HG02885 (cell line): ENCODE data around the gene MTMR6.

ENCODE experiments used
- ATAC-seq: cut with Tn5 transposase; IDR thresholded peaks from one replicate; pipeline ENCODE4 v1.9.1; 2021; ENCODE audit warnings: mild to moderate bottlenecking; ENCODE audit not compliant: unreplicated experiment, poor library complexity

The MTMR6 gene

DNA sequence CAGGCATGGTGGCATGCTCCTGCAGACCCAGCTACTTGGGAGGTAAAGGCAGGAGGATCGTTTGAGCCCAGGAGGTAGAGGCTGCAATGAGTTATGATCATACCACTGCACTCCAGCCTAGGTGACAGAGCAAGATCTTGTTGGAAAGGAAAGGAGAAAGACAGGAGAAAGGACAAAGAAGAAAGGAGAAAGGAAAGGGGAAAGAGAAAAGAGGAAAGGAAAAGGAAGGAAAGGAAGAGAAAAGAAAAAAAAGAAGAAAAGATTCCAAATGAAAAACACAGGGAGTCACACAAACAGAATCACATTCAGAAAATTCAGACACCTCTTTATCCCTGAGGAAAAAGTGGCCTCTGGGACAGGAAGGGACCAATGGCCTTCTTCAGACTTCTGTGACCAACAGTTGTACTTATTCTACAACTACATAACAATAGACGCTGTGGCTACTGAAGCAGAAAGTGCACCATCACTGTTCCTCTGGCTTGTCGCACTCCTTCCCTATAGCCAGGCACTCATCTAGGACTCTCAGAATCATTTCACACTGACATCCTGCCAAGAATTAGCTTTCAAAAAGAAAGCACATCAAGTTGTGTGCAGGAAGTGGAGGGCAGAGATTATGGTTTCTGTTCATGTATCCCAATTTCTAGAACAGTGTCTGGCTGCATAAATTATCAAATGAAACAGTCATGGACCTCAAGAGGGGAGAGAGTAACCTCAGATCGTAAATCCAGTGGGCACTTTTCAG, 5.9 kb downstream of the MTMR6 start:
- peak; percentile 67 for ATAC-seq

DNA sequence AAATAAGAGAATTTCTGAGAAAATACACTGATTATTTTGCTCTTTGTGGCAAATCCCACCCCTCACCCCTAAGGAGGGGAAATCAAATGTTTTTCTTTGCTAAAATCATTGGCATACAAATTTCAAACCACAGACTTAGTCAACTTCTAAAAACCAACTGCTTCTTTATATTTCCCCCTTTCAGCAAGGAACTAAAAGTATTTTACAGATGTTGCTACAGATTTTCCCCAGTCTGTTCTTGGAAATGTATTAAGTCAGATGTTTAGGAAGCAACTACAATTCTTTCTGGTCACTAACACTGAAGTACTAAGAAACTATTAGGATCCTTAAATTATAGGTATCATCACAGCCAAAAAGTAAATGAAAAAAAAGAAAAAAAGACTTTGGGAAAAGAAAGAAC, 6.9 kb downstream of the MTMR6 start:
- ATAC-seq: no peak

DNA sequence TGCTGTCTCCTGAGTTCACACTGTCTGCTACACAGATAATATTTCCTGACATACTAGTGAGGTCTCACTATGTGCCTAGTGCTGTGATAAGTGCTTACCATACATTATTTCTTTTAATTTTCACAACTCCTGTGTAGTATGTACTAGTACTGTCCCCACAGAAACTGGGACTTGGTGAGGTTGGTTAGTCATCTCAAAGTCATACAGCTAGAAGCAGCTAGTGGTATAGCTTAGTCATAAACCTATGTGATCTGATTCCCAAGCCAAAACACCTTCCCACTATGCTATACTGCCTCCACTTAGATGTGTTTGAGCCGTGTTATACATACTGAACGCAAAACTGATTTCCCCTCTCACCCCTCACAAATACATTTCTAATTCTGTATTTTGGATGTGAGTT, 10.5 kb downstream of the MTMR6 start:
- no peak for ATAC-seq

DNA sequence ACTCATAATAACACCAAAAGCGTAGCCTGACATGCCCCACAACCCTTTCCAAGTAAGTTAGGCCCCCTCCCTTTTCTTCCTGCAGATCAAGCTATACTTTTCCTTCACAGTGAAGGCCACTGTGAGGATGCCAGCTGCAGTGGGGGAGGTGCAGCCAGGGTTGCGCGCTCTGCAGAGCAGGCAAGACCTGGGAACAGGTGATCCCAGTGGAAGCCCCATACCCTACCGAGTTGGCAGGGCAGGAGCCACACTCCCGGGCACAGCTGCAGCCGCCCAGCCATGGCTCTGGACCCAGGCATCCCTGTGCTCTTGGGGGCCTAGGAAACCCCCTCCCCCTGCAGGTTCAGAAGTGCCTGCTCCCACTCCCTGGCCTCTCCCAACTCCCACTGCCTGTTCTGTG, 18.7 kb downstream of the MTMR6 start:
- no peak for ATAC-seq

DNA sequence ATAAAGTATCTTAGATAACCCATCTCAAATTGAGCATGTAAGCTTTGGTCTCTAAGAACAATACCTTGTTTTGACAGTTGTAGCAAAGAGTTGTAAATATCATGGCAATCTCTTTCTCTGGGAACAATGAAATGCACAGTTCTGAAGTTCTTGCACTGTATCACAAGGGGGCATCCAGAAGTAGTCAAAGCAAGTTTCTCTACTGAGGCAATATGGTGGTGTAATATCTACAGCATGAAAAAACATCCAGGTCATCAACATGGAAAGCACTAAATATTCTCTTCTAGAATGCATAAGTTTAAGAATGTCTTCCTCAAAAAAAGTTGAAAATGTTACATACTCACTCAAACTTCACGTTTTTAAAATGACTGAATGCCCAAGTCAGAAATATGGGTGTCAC, 19.6 kb downstream of the MTMR6 start:
- no peak for ATAC-seq

DNA sequence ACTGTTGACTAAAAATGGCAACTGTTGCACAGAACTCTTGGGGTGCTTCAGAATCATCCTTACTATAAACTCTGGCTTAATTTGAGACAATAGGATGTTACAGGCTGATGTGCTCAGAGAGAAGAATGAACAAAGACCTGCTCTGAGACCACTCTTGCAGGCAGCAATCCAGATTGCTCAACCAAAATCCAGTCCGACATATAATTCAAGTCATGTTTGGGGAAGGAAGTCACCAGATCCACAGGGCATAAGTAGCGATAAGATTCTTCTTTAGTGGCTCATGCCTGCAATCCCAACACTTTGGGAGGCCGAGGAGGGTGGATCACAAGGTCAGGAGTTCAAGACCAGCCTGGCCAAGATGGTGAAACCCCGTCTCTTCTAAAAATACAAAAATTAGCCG, 20.6 kb downstream of the MTMR6 start:
- no peak for ATAC-seq

DNA sequence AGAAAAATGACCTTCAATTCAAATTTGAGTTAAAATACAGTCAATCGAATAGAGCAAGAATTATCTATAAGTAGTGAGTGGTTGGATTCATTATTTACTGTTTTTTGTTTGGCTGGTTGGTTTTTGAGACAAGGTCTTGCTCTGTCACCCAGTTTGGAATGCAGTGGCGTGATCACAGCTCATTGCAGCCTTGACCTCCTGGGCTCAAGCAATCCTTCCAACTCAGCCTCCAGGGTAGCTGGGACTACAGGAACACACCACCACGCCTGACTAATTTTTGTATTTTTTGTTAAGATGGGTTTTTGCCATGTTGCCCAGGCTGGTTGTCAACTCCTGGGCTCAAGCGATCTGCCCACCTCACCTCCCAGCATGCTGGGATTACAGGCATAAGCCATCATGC, 25.0 kb downstream of the MTMR6 start:
- no peak for ATAC-seq

DNA sequence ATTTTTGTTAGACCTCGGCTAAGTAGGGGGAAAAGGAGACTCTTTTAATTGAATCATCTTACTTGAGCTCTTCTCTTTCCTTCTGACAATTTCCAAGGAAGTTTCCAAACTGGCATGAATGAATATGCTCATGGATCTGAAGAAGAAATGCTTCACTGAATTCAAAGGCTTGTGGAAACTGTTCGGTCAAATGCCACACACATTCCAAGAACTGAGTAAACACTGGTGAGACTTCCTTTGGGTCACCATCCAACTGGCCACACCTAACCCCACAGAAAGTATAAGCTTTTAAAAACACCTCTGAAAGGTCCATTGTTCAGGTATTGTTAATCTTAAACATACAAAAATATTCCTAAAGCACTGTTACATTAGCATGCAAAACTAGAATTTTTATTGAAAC, 33.6 kb downstream of the MTMR6 start:
- ATAC-seq: no peak

DNA sequence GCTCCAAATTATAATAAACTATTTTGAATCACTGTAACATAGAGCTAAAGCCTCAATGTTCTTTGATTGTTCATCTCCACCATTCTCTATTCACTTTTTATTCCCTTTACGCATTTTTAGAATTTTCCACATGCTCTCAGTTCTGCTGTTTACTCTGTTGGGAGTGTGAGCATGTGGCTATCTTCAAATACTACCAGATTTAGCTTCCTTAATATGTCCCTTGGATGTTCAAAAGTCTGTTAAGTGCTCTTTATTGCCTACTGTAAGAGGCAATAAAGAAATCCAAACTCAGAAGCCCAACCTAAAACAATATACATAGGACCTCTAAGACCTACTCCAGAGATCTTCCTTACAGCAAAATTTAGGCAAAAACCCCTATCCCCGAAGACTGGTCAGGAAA, 34.5 kb downstream of the MTMR6 start:
- ATAC-seq: no peak

DNA sequence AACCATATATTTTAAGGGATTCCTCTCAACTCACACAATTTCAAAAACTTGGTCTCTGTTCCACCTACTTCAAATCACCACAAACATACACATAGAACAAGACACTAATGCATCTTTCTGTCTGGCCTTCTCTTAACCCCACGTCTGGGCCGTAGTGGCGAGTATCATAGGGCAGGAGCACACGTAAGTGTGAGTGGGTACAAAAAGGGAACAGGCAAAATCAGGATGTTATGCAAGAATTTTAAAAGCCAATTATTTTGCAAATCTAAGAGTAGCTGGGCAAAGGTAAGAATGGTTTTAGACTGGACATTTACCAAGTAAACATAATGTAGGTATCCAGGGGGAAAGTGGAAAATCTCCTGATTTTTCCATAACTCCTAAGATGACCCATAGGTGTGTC, 35.1 kb downstream of the MTMR6 start:
- no peak for ATAC-seq

DNA sequence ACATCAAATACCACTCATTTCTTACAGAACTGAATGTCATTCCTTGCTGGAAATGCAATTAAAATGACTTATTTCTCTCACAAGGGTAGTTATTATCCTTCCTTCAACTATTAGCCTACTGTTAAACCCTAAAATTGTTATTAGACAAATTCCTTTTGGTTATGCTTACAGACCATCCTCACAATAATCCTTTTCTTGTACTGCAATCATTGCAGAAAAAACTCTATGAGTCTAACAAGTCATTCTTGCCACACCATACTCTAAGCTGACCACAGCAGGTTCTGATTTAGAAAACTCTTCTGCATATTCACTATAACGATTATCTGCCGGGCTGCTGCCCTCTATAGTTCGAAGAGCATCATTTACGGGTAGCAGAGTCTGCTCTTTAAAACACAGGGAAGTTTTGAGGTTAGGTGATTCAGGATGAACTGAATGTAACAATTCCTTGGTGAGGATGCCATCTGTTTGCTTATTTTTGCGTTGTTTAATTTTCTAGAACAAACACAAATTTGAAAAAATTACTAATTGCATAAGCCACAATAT, 38.2 kb downstream of the MTMR6 start:
- peak; percentile 86 for ATAC-seq

DNA sequence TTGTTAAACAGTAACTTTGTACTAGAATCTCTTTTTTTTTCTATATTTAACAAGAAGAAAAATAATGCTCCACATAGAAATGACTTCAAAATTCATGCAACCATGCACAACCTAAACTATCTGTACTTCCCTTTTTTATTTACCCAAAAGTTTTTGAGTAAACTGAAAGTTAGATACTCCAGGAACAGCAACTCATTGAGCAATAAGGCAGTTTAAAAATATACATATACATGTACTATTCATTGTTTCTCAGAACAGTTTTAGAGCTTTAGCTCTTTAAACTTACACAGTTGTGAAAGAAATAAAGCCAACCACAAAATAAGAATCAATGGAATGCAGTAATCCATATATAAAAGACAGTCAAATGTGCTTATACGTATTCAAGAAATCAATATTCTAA, 39.2 kb downstream of the MTMR6 start:
- ATAC-seq: peak; percentile 58

DNA sequence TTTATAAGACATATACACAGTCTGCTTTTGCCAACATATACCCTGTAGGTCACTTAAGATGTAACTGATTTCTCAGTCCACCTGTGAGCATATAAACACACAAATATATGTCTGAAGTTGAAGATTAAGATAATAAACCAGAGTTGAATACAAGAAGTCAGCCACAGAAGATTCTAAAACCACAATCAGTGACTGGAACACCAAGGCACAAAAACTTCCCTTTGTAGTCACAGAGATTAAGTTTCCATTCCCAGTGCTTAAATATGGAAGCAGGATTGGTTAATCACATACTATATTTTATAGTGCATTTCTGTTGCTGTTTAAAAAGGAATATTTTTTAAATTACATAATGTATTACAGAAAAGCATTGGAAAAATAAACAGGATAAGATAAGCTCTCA, 39.9 kb downstream of the MTMR6 start:
- ATAC-seq: no peak

DNA sequence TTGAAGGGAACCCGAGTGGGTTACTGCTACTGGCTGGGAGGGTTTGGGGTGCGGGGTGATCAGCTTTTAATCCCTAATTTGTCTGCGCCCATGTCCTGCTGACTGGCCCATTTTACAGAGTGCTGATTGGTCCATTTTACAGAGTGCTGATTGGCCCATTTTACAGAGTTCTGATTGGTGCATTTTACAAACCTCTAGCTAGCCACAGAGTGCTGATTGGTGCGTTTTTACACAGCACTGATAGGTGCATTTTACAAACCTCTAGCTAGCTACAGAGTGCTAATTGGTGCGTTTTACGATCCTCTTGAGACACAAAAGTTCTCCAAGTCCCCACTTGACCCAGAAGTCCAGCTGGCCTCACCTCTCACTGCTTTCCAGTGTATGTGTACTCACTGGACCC, 43.2 kb downstream of the MTMR6 start:
- ATAC-seq: no peak

DNA sequence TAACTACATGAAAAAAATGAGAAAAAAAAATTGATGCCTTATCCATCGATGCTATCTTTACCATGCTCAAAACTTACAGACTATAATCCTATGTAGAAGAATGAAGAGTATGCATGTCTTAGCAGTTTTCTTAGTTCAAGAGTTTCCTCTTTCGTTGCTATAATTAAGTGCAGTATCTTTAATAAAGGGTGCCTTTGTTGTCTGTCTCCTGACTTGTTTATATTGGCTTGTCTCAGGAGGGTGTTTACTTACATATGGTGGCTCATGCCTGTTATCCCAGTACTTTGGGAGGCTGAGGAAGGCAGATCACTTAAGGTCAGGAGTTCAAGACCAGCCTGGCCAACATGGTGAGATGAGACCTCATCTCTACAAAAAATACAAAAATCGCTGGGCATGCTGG, 44.3 kb downstream of the MTMR6 start:
- ATAC-seq: no peak

DNA sequence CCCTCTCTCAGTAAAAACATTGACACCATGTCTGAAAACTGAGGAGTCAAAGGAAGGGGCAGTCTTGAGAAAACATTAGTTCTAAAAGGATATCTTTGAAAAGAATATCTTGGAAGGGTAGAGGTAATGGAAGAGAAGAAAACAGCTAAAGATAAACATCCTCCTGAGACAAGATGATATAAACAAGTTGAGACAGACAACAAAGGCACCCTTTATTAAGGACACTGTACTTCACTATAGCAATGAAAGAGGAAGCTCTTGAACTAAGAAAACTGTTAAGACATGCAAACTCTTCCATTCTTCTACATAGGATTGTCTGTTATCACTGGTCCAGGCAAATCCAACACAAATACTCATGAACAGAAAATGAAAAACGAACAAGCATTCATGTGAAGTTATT, 46.3 kb downstream of the MTMR6 start:
- ATAC-seq: no peak

DNA sequence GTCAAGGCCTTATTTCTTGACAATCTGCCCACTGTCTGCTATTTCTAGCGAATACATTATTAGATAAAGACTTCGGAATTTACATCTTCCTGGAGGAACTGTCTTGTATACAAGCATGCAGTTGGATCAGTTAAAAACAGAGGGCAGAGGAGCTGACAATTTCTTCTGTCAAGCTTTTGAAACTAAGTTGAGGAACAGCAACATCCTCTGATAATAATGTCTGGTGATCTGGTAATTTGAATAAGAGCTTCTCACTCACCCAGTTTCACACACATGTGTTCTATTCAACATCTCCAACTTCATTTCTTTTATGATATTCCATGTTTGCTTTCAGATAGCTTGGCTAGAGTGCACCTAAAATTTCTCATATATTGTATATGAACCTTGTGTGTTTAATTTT, 50.2 kb downstream of the MTMR6 start:
- peak; percentile 61 for ATAC-seq

DNA sequence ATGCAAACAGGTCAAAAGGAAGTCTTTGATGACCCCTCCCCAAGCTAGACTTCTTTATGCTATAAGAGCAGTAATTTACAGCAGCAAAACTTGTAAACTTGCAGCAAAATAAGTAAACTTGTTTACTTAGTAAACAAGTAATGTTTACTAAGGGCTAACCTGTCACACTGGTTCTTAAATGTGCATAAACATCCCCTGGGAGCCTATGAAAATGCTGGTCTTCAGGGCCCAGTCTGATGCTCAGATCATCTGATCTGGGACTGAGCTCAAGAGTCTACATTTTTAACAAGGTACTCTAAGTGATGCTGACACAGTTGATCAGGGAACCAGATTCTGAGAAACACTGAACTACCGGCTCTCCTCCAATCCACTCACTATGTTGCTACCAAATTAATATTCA, 53.4 kb downstream of the MTMR6 start:
- no peak for ATAC-seq

DNA sequence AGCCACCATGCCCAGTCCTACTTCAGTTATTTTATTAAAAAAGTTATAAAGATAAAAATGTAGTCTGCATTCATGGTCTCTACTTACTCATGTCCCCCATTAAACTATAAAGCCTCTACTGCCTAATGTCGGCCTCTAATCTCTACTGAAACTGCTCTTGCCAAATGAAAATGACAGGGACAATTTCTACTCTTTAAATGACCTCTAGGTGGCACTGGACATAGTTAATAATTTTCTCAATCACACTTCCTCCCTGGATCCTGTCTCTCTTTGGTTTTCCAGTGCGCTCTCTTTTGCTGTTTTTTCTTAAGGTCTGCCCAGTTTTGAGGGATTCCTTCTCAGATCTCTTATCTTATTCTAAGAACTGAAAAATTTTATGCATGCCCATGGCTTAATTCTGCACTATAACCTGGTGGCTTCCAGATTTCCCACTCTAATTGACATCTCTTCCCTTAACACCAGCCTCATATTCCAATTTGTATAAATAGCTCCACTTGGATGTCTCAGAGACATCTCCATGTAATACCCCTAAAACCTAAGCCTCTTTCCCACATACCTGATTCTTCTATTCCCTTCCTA, 54.3 kb downstream of the MTMR6 start:
- peak; percentile 44 for ATAC-seq

DNA sequence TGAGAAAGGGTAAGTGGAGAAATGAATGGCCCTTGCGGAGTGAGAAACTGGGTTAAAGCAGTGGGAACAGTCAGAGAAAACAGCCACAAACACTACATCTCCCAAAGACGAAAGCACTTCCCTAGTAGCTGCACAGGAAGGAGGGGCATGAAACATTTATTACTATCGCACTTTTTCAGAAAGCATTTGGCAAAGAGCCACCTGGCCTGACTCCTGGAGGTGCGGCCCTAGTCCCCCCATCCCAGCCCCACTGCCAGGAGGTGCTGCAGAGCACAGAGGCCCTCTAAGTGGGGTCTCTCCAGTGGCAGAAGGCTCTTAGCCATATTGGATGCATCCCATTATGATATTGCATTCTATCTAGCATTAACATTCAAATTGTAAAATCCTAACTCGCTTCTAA, 55.8 kb downstream of the MTMR6 start:
- no peak for ATAC-seq

DNA sequence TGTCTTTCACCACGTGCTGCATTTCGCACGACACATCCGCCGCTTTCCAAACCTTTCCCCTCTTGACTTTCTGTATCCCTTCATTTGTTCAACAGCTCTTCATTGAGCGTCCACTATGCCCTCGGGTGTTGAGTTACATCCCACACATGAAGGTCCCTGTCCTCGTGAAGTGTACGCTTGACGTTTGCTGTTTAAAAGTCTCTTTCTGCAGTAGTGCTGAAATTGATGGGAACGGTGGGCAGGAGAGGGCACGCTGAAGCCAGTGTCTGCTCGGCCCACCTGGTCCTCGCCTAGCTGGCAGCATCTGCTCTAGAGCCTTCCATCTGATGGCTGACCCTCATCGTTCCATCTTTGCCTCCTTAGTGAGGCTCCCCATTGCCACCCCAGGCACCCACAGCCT, 59.6 kb downstream of the MTMR6 start:
- ATAC-seq: no peak

DNA sequence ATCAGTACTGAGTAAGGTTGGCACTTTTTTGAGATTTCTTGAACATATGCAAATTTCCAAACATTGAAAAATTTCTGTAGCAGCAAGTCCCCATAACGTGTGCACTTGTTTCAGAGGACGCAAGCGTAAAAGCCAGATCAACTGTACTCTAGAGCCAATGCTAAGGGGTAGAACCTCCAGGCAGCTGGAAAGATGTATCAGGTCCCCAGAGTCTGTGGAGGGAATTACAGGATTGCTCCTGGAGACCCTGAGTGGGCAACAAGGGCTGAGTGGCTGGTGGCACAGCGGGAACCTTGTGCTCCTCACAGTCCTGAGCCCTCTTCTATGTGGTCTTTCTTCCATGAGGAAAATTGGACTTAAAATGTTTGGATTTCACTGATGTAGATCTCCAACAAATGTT, 61.3 kb downstream of the MTMR6 start:
- ATAC-seq: no peak
